Panc1 (cell line): ENCODE results near the gene ANO6. TPM values are rescaled to one million over a fixed set of nuclear protein-coding genes. Genes with fewer than 3 reads are reported as not detected.

Experiments used
- ATAC-seq: fragments of 200-7000 bp; cut with Tn5 transposase; 2 replicates; pipeline ENCODE4 v1.9.1; 2020; ENCODE audit warnings: mild to moderate bottlenecking, moderate library complexity
- BruUV-seq: library from RNA; stranded (reverse); fragments of 400-500 nt; replicated peaks from 2 replicates; lab custom pipeline; 2021; lab: Mats Ljungman, UMichigan
- CTCF ChIA-PET: fragments of 300-600 bp; sonication (Branson Sonifier 250); formaldehyde crosslinking; loops from one replicate; lab custom pipeline; 2022; ENCODE audit warnings: antibody characterized with exemption; lab: Charles Lee
- POLR2A ChIA-PET: fragments of 300-600 bp; sonication (Branson Sonifier 250); formaldehyde crosslinking; loops from one replicate; lab custom pipeline; 2022; ENCODE audit warnings: antibody characterized with exemption; lab: Charles Lee
- DNase-seq: peaks from one replicate; pipeline ENCODE4 v3.0.0-alpha.2; 2010; ENCODE audit warnings: low read depth, low spot score
- H3K27ac ChIP-seq: 2 replicates; pipeline ENCODE4 v1.5.1; 2011; ENCODE audit warnings: mild to moderate bottlenecking, low read length, inconsistent platforms
- H3K27me3 ChIP-seq: fragments of 200-500 bp; sonication (Bioruptor generic); 2 replicates; pipeline ENCODE4 v1.6.0; 2014; ENCODE audit warnings: low read length, inconsistent platforms; ENCODE audit not compliant: control insufficient read depth, insufficient read depth
- H3K36me3 ChIP-seq: fragments of 200-500 bp; sonication (Bioruptor generic); 2 replicates; pipeline ENCODE4 v1.5.1; 2014; ENCODE audit warnings: inconsistent platforms, mild to moderate bottlenecking, low read length, moderate library complexity; ENCODE audit not compliant: control insufficient read depth, insufficient read depth
- H3K4me1 ChIP-seq: 2 replicates; pipeline ENCODE4 v1.5.1; 2011; ENCODE audit warnings: inconsistent platforms, mild to moderate bottlenecking, low read length, moderate library complexity; ENCODE audit not compliant: control insufficient read depth, insufficient read depth
- H3K4me3 ChIP-seq, 2 experiments: 2 replicates each; pipeline ENCODE4 v1.5.1; 2011 to 2012; ENCODE audit warnings: low read depth in 2 of 2, low read length in 2 of 2, mild to moderate bottlenecking in 2 of 2, inconsistent platforms in 1 of 2, moderate library complexity in 1 of 2
- H3K9me3 ChIP-seq: fragments of 200-500 bp; sonication (Bioruptor generic); 2 replicates; pipeline ENCODE4 v1.5.1; 2014; ENCODE audit warnings: low read depth, mild to moderate bottlenecking, inconsistent platforms, low read length, moderate library complexity; ENCODE audit not compliant: control insufficient read depth, insufficient read depth
- CTCF ChIP-seq: fragments of 450-650 bp; IDR thresholded peaks from 2 replicates; pipeline ENCODE4 v1.5.1; 2017; ENCODE audit warnings: mild to moderate bottlenecking
- POLR2AphosphoS5 ChIP-seq: IDR thresholded peaks from 2 replicates; pipeline ENCODE4 v1.6.1; 2012; ENCODE audit warnings: mild to moderate bottlenecking, low read depth, low read length, moderate library complexity
- SIN3A ChIP-seq: IDR thresholded peaks from 2 replicates; pipeline ENCODE4 v1.6.1; 2012; ENCODE audit warnings: low read depth, mild to moderate bottlenecking, low read length, moderate library complexity, borderline replicate concordance; ENCODE audit not compliant: insufficient read depth
- TCF7L2 ChIP-seq: IDR thresholded peaks from 2 replicates; pipeline ENCODE4 v1.6.1; 2011; ENCODE audit warnings: mild to moderate bottlenecking, low read depth, low read length, inconsistent platforms
- in situ Hi-C: cut with HindIII; loops from 2 replicates; pipeline ENCODE4 v1.10.0; 2016; ENCODE audit warnings: low sequenced_read_pairs, low pct_unique_long_range_greater_than_20kb
- intact Hi-C: fragments of 100-400 bp; cut with micrococcal nuclease; formaldehyde crosslinking; loops from one replicate; pipeline ENCODE4 v1.10.0; 2022; ENCODE audit not compliant: unreplicated experiment
- total RNA-seq: library from RNA; stranded (reverse); gene quantifications from one replicate; pipeline ENCODE4 v1.2.1, GENCODE V29; 2021; ENCODE audit not compliant: unreplicated experiment
- TF ChIP-seq, protein P1 (sequence below), 2 experiments: IDR thresholded peaks; 2 replicates each; pipeline ENCODE4 v1.6.1; 2011 to 2012; ENCODE audit warnings: low read depth in 2 of 2, control low read depth in 1 of 2, low read length in 1 of 2, mild to moderate bottlenecking in 1 of 2, moderate library complexity in 1 of 2; ENCODE audit not compliant: insufficient read depth in 1 of 2

Gene ANO6
- total RNA-seq, 1 experiment from 2014 or later, result 120 TPM

- Histone ChIP-seq H3K4me1 (no peaks in the 10 kb centered on the region), H3K27ac (no peak overlapping the region), H3K9me3 (no peaks in the 10 kb centered on the region), H3K27me3 (no peaks in the 10 kb centered on the region; the same call in 1 of the 2 replicates), H3K4me3 (no peak overlapping the region), H3K36me3 (no peaks in the 10 kb centered on the region)
- no TSS peak for BruUV-seq
- TF ChIP-seq CTCF (no peak), SIN3A (no peak), TCF7L2 (no peak), POLR2AphosphoS5 (no peak)
- TF ChIP-seq, protein P1, sequence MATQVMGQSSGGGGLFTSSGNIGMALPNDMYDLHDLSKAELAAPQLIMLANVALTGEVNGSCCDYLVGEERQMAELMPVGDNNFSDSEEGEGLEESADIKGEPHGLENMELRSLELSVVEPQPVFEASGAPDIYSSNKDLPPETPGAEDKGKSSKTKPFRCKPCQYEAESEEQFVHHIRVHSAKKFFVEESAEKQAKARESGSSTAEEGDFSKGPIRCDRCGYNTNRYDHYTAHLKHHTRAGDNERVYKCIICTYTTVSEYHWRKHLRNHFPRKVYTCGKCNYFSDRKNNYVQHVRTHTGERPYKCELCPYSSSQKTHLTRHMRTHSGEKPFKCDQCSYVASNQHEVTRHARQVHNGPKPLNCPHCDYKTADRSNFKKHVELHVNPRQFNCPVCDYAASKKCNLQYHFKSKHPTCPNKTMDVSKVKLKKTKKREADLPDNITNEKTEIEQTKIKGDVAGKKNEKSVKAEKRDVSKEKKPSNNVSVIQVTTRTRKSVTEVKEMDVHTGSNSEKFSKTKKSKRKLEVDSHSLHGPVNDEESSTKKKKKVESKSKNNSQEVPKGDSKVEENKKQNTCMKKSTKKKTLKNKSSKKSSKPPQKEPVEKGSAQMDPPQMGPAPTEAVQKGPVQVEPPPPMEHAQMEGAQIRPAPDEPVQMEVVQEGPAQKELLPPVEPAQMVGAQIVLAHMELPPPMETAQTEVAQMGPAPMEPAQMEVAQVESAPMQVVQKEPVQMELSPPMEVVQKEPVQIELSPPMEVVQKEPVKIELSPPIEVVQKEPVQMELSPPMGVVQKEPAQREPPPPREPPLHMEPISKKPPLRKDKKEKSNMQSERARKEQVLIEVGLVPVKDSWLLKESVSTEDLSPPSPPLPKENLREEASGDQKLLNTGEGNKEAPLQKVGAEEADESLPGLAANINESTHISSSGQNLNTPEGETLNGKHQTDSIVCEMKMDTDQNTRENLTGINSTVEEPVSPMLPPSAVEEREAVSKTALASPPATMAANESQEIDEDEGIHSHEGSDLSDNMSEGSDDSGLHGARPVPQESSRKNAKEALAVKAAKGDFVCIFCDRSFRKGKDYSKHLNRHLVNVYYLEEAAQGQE (IDR thresholded peaks at IDR 0.05; ENCODE audit: insufficient read depth in 1 of 2, low read depth in 2 of 2, low read length in 1 of 2), result no peak
- ATAC-seq (no peak), DNase-seq (no peak)
- in situ Hi-C loops (no loop called here), intact Hi-C loops (no loop called here)
- CTCF ChIA-PET, result no interaction called here
- POLR2A ChIA-PET, result no interaction called here
Observed at GRCh38 chr12:45446013-45446412, 230.1 kb downstream of the ANO6 start.

GRCh38 chr12:45458238-45458637 is 242.3 kb downstream of the ANO6 start:
- H3K4me1 ChIP-seq, result no peaks in the 10 kb centered on the region
- no peak overlapping the region for H3K27ac ChIP-seq
- BruUV-seq, result no TSS peak
- no peaks in the 10 kb centered on the region for H3K36me3 ChIP-seq
- ATAC-seq (no peak), DNase-seq (no peak)
- ChIA-PET POLR2A (no interaction called here), CTCF (no interaction called here)
- peaks cover 2% of the 10 kb centered on the region; the same call in 1 of the 2 replicates for H3K27me3 ChIP-seq
- in situ Hi-C loops (no loop called here), intact Hi-C loops (no loop called here)
- TF ChIP-seq CTCF, result no peak
- TF ChIP-seq, protein P1 (IDR thresholded peaks at IDR 0.05; ENCODE audit: insufficient read depth in 1 of 2, low read depth in 2 of 2, low read length in 1 of 2), result no peak
- H3K4me3 ChIP-seq, result no peak overlapping the region
- H3K9me3 ChIP-seq, result no peaks in the 10 kb centered on the region
